Erythroblast (primary cell): ENCODE measurements around the gene NOS1AP.

Experiments
- GATA1 ChIP-seq: IDR thresholded peaks from 2 replicates; pipeline ENCODE4 v1.6.1; 2011; ENCODE audit warnings: low read depth, mild to moderate bottlenecking, control low read depth, low read length, moderate library complexity
- POLR2A ChIP-seq: IDR thresholded peaks from 2 replicates; pipeline ENCODE4 v1.6.1; 2011; ENCODE audit warnings: mild to moderate bottlenecking, low read length

GRCh38 chr1:162087111-162087510 lies 17.6 kb downstream of the NOS1AP start:
- no peak for TF ChIP-seq POLR2A
- no peak for TF ChIP-seq GATA1
